ENCODE results near the gene DEFB124.

GRCh38 chr20:31446084-31446819, 28.7 kb downstream of the DEFB124 start:
- TF ChIP-seq CTCF (IDR thresholded peaks at IDR 0.05; ENCODE audit: insufficient read depth, low read length, poor library complexity, severe bottlenecking), result no peak
- TF ChIP-seq EZH2phosphoT487 (conservative IDR thresholded peaks at IDR 0.05; ENCODE audit: low read length), result no peak
